ENCODE data around the gene ZNF746.

GRCh38 chr7:149544028-149544427 lies 46.4 kb upstream of the ZNF746 start:
- TF ChIP-seq, protein P1, sequence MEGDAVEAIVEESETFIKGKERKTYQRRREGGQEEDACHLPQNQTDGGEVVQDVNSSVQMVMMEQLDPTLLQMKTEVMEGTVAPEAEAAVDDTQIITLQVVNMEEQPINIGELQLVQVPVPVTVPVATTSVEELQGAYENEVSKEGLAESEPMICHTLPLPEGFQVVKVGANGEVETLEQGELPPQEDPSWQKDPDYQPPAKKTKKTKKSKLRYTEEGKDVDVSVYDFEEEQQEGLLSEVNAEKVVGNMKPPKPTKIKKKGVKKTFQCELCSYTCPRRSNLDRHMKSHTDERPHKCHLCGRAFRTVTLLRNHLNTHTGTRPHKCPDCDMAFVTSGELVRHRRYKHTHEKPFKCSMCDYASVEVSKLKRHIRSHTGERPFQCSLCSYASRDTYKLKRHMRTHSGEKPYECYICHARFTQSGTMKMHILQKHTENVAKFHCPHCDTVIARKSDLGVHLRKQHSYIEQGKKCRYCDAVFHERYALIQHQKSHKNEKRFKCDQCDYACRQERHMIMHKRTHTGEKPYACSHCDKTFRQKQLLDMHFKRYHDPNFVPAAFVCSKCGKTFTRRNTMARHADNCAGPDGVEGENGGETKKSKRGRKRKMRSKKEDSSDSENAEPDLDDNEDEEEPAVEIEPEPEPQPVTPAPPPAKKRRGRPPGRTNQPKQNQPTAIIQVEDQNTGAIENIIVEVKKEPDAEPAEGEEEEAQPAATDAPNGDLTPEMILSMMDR (IDR thresholded peaks at IDR 0.05; ENCODE audit: insufficient read depth, low read depth, low read length): no peak
- no peak for TF ChIP-seq EZH2 (IDR thresholded peaks at IDR 0.05; ENCODE audit: insufficient read depth, low read length)
